A549 (cell line): ENCODE measurements around the gene MRPS22. TPM values are rescaled to one million over a fixed set of nuclear protein-coding genes. Genes with fewer than 3 reads are reported as not detected.

Experiments
- ATAC-seq, 2 experiments: fragments of 200-7000 bp in 1 of 2; fragments of >200 bp in 1 of 2; cut with Nextera tagmentation in 1 of 2; cut with Tn5 transposase in 1 of 2; 3 replicates each; pipeline versions ENCODE4 v1.8.0 to v1.9.1; 2018 to 2020; ENCODE audit warnings: mild to moderate bottlenecking in 1 of 2, moderate library complexity in 1 of 2
- CTCF ChIA-PET: fragments of 300-600 bp; sonication (Branson Sonifier 250); formaldehyde crosslinking; extraction: SDS; loops from one replicate; lab custom pipeline; 2021; ENCODE audit warnings: antibody characterized with exemption, inconsistent platforms; lab: Yijun Ruan, JAX
- POLR2A ChIA-PET: fragments of 350-600 bp; formaldehyde crosslinking; extraction: SDS; loops from one replicate; lab custom pipeline; 2021; ENCODE audit warnings: antibody characterized with exemption, inconsistent platforms; lab: Yijun Ruan, JAX
- DNase-seq, 2 experiments: peaks; one replicate each; pipeline versions ENCODE4 v3.0.0 to v3.0.0-alpha.2; 2011 to 2016; ENCODE audit warnings: low read depth in 1 of 2, low spot score in 1 of 2
- FAIRE-seq: peaks from 2 replicates; lab custom pipeline; 2011; peaks lifted over from hg19 to GRCh38; lab: Jason Lieb, UNC
- H3K27ac ChIP-seq, 2 experiments: fragments of >200 bp; sonication (Bioruptor Twin); formaldehyde crosslinking; 3 replicates each; pipeline ENCODE4 v1.5.1; 2016 to 2017
- H3K4me1 ChIP-seq: fragments of >200 bp; sonication (Bioruptor Twin); formaldehyde crosslinking; 3 replicates; pipeline ENCODE4 v1.6.1; 2016
- H3K4me2 ChIP-seq: fragments of >200 bp; sonication (Bioruptor Twin); formaldehyde crosslinking; 3 replicates; pipeline ENCODE4 v1.6.1; 2016
- H3K4me3 ChIP-seq: fragments of >200 bp; sonication (Bioruptor Twin); formaldehyde crosslinking; 3 replicates; pipeline ENCODE4 v1.5.1; 2016
- H3K9me3 ChIP-seq: fragments of >200 bp; sonication (Bioruptor Twin); formaldehyde crosslinking; 3 replicates; pipeline ENCODE4 v1.6.1; 2016
- ATOH8 ChIP-seq: fragments of 250-450 bp; sonication (Bioruptor Pico); IDR thresholded peaks from 2 replicates; pipeline ENCODE4 v1.5.0; 2020; ENCODE audit warnings: low read depth, mild to moderate bottlenecking, moderate library complexity
- CBX2 ChIP-seq: fragments of 200-600 bp; sonication (generic); IDR thresholded peaks from 2 replicates; pipeline ENCODE4 v1.6.1; 2016; ENCODE audit warnings: low read depth, mild to moderate bottlenecking, borderline replicate concordance
- CBX8 ChIP-seq: fragments of 200-600 bp; sonication (generic); IDR thresholded peaks from 2 replicates; pipeline ENCODE4 v1.6.1; 2016
- CHD2 ChIP-seq: fragments of 150-350 bp; IDR thresholded peaks from 2 replicates; pipeline ENCODE4 v1.6.1; 2014; ENCODE audit warnings: low read length; ENCODE audit not compliant: partially characterized antibody
- EHF ChIP-seq: fragments of 250-450 bp; sonication (Bioruptor Pico); IDR thresholded peaks from 2 replicates; pipeline ENCODE4 v1.5.0; 2020; ENCODE audit warnings: mild to moderate bottlenecking
- EHMT2 ChIP-seq: fragments of 200-600 bp; sonication (generic); IDR thresholded peaks from 2 replicates; pipeline ENCODE4 v1.6.1; 2016; ENCODE audit warnings: antibody characterized with exemption, low read depth, mild to moderate bottlenecking, moderate library complexity
- EP300 ChIP-seq, 2 experiments: fragments of >200 bp; sonication (Bioruptor Twin); formaldehyde crosslinking; IDR thresholded peaks; 2 replicates in 1 of 2; 3 replicates in 1 of 2; pipeline ENCODE4 v1.6.1; 2016 to 2017
- ESRRA ChIP-seq: fragments of 150-350 bp; IDR thresholded peaks from 2 replicates; pipeline ENCODE4 v1.6.1; 2014; ENCODE audit warnings: mild to moderate bottlenecking, low read length, borderline replicate concordance
- FOSB ChIP-seq: fragments of 250-450 bp; sonication (Bioruptor Pico); IDR thresholded peaks from 2 replicates; pipeline ENCODE4 v1.5.0; 2020; ENCODE audit warnings: mild to moderate bottlenecking, moderate library complexity
- FOSL2 ChIP-seq, 2 experiments: fragments of 450-650 bp in 1 of 2; fragments of >200 bp in 1 of 2; sonication (Bioruptor Twin) in 1 of 2; formaldehyde crosslinking; IDR thresholded peaks; 2 replicates each; pipeline versions ENCODE4 v1.5.0 to v1.6.1; 2016 to 2020; ENCODE audit warnings: mild to moderate bottlenecking in 1 of 2, moderate library complexity in 1 of 2
- FOXS1 ChIP-seq: fragments of 250-450 bp; sonication (Bioruptor Pico); IDR thresholded peaks from 2 replicates; pipeline ENCODE4 v1.5.0; 2020; ENCODE audit warnings: mild to moderate bottlenecking, moderate library complexity
- HDAC2 ChIP-seq: fragments of 200-600 bp; sonication (generic); IDR thresholded peaks from 2 replicates; pipeline ENCODE4 v1.6.1; 2016
- HES2 ChIP-seq: fragments of >200 bp; sonication (Bioruptor Twin); formaldehyde crosslinking; IDR thresholded peaks from 2 replicates; pipeline ENCODE4 v1.6.1; 2016
- HOXA7 ChIP-seq: fragments of 250-450 bp; sonication (Bioruptor Pico); IDR thresholded peaks from 2 replicates; pipeline ENCODE4 v1.5.0; 2020; ENCODE audit warnings: mild to moderate bottlenecking, moderate library complexity
- HOXB5 ChIP-seq: fragments of 250-450 bp; sonication (Bioruptor Pico); IDR thresholded peaks from 2 replicates; pipeline ENCODE4 v1.5.0; 2020; ENCODE audit warnings: mild to moderate bottlenecking, moderate library complexity
- JUN ChIP-seq, 2 experiments: fragments of >200 bp; sonication (Bioruptor Twin); formaldehyde crosslinking; IDR thresholded peaks; 2 replicates in 1 of 2; 3 replicates in 1 of 2; pipeline ENCODE4 v1.6.1; 2016 to 2017
- KDM5A ChIP-seq: fragments of 200-600 bp; sonication (generic); IDR thresholded peaks from 2 replicates; pipeline ENCODE4 v1.6.1; 2016; ENCODE audit warnings: antibody characterized with exemption, mild to moderate bottlenecking
- NFE2L2 ChIP-seq: fragments of 150-350 bp; conservative IDR thresholded peaks from 2 replicates; pipeline ENCODE4 v1.6.1; 2014; ENCODE audit warnings: low read length
- NR3C1 ChIP-seq: fragments of >200 bp; sonication (Bioruptor Twin); formaldehyde crosslinking; IDR thresholded peaks from 3 replicates; pipeline ENCODE4 v1.6.1; 2017
- POLR2A ChIP-seq: IDR thresholded peaks from 2 replicates; pipeline ENCODE4 v1.6.1; 2012; ENCODE audit warnings: mild to moderate bottlenecking, low read length
- POLR2AphosphoS2 ChIP-seq: conservative IDR thresholded peaks from 2 replicates; pipeline ENCODE4 v1.6.1; 2012; ENCODE audit warnings: low read length, improper control_type of control experiment, inconsistent platforms
- RARB ChIP-seq: fragments of 250-450 bp; sonication (Bioruptor Pico); IDR thresholded peaks from 2 replicates; pipeline ENCODE4 v1.8.0; 2021; ENCODE audit warnings: mild to moderate bottlenecking, moderate library complexity
- REST ChIP-seq: fragments of 200-600 bp; sonication (generic); IDR thresholded peaks from 2 replicates; pipeline ENCODE4 v1.6.1; 2016; ENCODE audit warnings: antibody characterized with exemption, mild to moderate bottlenecking, moderate library complexity
- RFX5 ChIP-seq: fragments of 450-650 bp; IDR thresholded peaks from 2 replicates; pipeline ENCODE4 v1.7.1; 2014; ENCODE audit warnings: antibody characterized with exemption, mild to moderate bottlenecking, moderate library complexity
- RNF2 ChIP-seq: fragments of 200-600 bp; sonication (generic); IDR thresholded peaks from 2 replicates; pipeline ENCODE4 v1.6.1; 2016; ENCODE audit warnings: low read depth, mild to moderate bottlenecking, antibody characterized with exemption, moderate library complexity, borderline replicate concordance
- SMC3 ChIP-seq: fragments of >200 bp; sonication (Bioruptor Twin); formaldehyde crosslinking; IDR thresholded peaks from 3 replicates; pipeline ENCODE4 v1.6.1; 2018; ENCODE audit warnings: inconsistent platforms
- SREBF2 ChIP-seq: fragments of 450-650 bp; IDR thresholded peaks from 2 replicates; pipeline ENCODE4 v1.6.1; 2014; ENCODE audit warnings: mild to moderate bottlenecking, moderate library complexity
- TP53 ChIP-seq: fragments of 250-450 bp; sonication (Bioruptor Pico); IDR thresholded peaks from 2 replicates; pipeline ENCODE4 v1.5.0; 2021; ENCODE audit warnings: mild to moderate bottlenecking, moderate library complexity
- ZC3H11A ChIP-seq: fragments of 450-650 bp; IDR thresholded peaks from 2 replicates; pipeline ENCODE4 v1.6.1; 2014; ENCODE audit warnings: antibody characterized with exemption, mild to moderate bottlenecking
- WGBS: methylation state at CpG from one replicate; pipeline ENCODE4 v1.1.6; 2017; ENCODE audit errors: missing lambda C conversion rate; 5-methylcytosine and 5-hydroxymethylcytosine counted together
- polyA minus RNA-seq: library from RNA; depleted of rRNA, polyadenylated mRNA; stranded (reverse); fragments of >200 nt; gene quantifications from 2 replicates; pipeline ENCODE4 v1.2.3, GENCODE V29; 2011; rRNA and poly(A)+ RNA removed
- polyA plus RNA-seq, 4 experiments: library from polyadenylated mRNA; depleted of rRNA in 3 of 4; stranded (reverse); fragments of >200 nt; fragmentation: RNase III in 1 of 4; extraction: RNeasy Plus Mini Kit Qiagen cat#74134 plus additional on column Dnase treatment in 1 of 4; gene quantifications; 2 replicates in 3 of 4; 3 replicates in 1 of 4; pipeline ENCODE4 v1.2.3, GENCODE V29; 2011 to 2017
- TF ChIP-seq, protein P1 (sequence below): fragments of >200 bp; sonication (Bioruptor Twin); formaldehyde crosslinking; IDR thresholded peaks from 3 replicates; pipeline ENCODE4 v1.5.1; 2016
- TF ChIP-seq, protein P2 (sequence below): fragments of 250-450 bp; sonication (Bioruptor Pico); IDR thresholded peaks from 2 replicates; pipeline ENCODE4 v1.5.0; 2021; ENCODE audit warnings: mild to moderate bottlenecking, moderate library complexity, borderline replicate concordance

MRPS22 gene
- polyA plus RNA-seq (2011; rRNA removed) (37.2 and 57.3 TPM in 2 replicates), polyA plus RNA-seq (2017; fragmentation: RNase III; extraction: RNeasy Plus Mini Kit Qiagen cat#74134 plus additional on column Dnase treatment) (47.3 to 56.4 TPM (median 49.6 TPM) in 3 replicates), polyA minus RNA-seq (8.5 and 9.2 TPM in 2 replicates)
- polyA plus RNA-seq (2012; cell fraction: cytosol; rRNA removed), result 27.7 and 32.9 TPM in 2 replicates
- 21.5 and 22.4 TPM in 2 replicates for polyA plus RNA-seq (2012; cell fraction: nucleus; rRNA removed)

- Histone ChIP-seq H3K4me1 (peaks cover 9% of the 10 kb centered on the region; the same call in 1 of the 3 replicates), H3K4me3 (peak within 1 kb of the TSS; percentile 73), H3K9me3 (no peaks in the 10 kb centered on the region), H3K4me2 (peak within 1 kb of the TSS; percentile 89), H3K27ac (peak within 1 kb of the TSS; percentile 84 to 96)
- ChIA-PET CTCF (interaction anchor here (1.0 to 1.4 kb wide), 4 partner anchors 10 to 408 kb away, joined by 3 to 4 read pairs (median 3); no protein-coding TSS in a partner anchor), POLR2A (interaction anchor here (0.9 kb wide), 1 partner anchor 46 kb away, joined by 3 read pairs; no protein-coding TSS in a partner anchor)
- WGBS, result 2% methylated on average over 29 of the region's 37 CpGs
- no peak for FAIRE-seq
- peak; percentile 84 to 90 for DNase-seq
- peak; percentile 98 for ATAC-seq
- TF ChIP-seq TP53, result no peak
- no peak for TF ChIP-seq RFX5
- no peak for TF ChIP-seq FOSL2 (IDR thresholded peaks at IDR 0.05)
- TF ChIP-seq FOSL2 (CRISPR knock-in tag; IDR thresholded peaks at IDR 0.05), result no peak
- TF ChIP-seq REST, result peak; percentile 75
- no peak for TF ChIP-seq HOXB5 (CRISPR knock-in tag)
- no peak for TF ChIP-seq HES2
- no peak for TF ChIP-seq EP300 (IDR thresholded peaks at IDR 0.05)
- TF ChIP-seq FOSB (CRISPR knock-in tag), result no peak
- TF ChIP-seq, protein P1, sequence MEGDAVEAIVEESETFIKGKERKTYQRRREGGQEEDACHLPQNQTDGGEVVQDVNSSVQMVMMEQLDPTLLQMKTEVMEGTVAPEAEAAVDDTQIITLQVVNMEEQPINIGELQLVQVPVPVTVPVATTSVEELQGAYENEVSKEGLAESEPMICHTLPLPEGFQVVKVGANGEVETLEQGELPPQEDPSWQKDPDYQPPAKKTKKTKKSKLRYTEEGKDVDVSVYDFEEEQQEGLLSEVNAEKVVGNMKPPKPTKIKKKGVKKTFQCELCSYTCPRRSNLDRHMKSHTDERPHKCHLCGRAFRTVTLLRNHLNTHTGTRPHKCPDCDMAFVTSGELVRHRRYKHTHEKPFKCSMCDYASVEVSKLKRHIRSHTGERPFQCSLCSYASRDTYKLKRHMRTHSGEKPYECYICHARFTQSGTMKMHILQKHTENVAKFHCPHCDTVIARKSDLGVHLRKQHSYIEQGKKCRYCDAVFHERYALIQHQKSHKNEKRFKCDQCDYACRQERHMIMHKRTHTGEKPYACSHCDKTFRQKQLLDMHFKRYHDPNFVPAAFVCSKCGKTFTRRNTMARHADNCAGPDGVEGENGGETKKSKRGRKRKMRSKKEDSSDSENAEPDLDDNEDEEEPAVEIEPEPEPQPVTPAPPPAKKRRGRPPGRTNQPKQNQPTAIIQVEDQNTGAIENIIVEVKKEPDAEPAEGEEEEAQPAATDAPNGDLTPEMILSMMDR, result no peak
- no peak for TF ChIP-seq NR3C1
- no peak for TF ChIP-seq NFE2L2
- TF ChIP-seq RNF2, result no peak
- no peak for TF ChIP-seq FOXS1 (CRISPR knock-in tag)
- no peak for TF ChIP-seq EHF (CRISPR knock-in tag)
- no peak for TF ChIP-seq RARB (CRISPR knock-in tag)
- TF ChIP-seq SMC3, result no peak
- TF ChIP-seq, protein P2, sequence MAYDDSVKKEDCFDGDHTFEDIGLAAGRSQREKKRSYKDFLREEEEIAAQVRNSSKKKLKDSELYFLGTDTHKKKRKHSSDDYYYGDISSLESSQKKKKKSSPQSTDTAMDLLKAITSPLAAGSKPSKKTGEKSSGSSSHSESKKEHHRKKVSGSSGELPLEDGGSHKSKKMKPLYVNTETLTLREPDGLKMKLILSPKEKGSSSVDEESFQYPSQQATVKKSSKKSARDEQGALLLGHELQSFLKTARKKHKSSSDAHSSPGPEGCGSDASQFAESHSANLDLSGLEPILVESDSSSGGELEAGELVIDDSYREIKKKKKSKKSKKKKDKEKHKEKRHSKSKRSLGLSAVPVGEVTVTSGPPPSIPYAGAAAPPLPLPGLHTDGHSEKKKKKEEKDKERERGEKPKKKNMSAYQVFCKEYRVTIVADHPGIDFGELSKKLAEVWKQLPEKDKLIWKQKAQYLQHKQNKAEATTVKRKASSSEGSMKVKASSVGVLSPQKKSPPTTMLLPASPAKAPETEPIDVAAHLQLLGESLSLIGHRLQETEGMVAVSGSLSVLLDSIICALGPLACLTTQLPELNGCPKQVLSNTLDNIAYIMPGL (CRISPR knock-in tag), result no peak
- TF ChIP-seq EHMT2, result no peak
- no peak for TF ChIP-seq POLR2AphosphoS2
- peak; percentile 75 for TF ChIP-seq CHD2
- TF ChIP-seq SREBF2, result no peak
- peak; percentile 40 for TF ChIP-seq POLR2A
- no peak for TF ChIP-seq CBX2
- peak; percentile 56 to 61; a peak in 3 of 5 replicates for TF ChIP-seq JUN (IDR thresholded peaks at IDR 0.05)
- no peak for TF ChIP-seq ATOH8 (CRISPR knock-in tag)
- TF ChIP-seq CBX8, result no peak
- TF ChIP-seq ESRRA, result no peak
- TF ChIP-seq ZC3H11A, result no peak
- peak; percentile 93 for TF ChIP-seq KDM5A
- no peak for TF ChIP-seq HOXA7
- 0 out of 2 replicates have a peak, but pooled peaks have one; percentile 56 for TF ChIP-seq HDAC2
Measured at GRCh38 chr3:139343895-139344856, at the start of gene MRPS22. Gene MRPS22, plus strand, starts transcription at chr3:139344020. Its CDS starts 7 bp downstream, at chr3:139344027.
